ENCODE results near the gene TMEFF1. TPM values are rescaled to one million over a fixed set of nuclear protein-coding genes. Genes with fewer than 3 reads are reported as not detected.

The TMEFF1 gene
- total RNA-seq, 1 donor from 2014 or later: 103 TPM

- H3K79me2 ChIP-seq (ENCODE audit: low read depth): no peaks in the 10 kb centered on the region
- TF ChIP-seq EZH2 (IDR thresholded peaks at IDR 0.05) (no peak), EZH2phosphoT487 (IDR thresholded peaks at IDR 0.05) (no peak)
- TF ChIP-seq, protein P1, sequence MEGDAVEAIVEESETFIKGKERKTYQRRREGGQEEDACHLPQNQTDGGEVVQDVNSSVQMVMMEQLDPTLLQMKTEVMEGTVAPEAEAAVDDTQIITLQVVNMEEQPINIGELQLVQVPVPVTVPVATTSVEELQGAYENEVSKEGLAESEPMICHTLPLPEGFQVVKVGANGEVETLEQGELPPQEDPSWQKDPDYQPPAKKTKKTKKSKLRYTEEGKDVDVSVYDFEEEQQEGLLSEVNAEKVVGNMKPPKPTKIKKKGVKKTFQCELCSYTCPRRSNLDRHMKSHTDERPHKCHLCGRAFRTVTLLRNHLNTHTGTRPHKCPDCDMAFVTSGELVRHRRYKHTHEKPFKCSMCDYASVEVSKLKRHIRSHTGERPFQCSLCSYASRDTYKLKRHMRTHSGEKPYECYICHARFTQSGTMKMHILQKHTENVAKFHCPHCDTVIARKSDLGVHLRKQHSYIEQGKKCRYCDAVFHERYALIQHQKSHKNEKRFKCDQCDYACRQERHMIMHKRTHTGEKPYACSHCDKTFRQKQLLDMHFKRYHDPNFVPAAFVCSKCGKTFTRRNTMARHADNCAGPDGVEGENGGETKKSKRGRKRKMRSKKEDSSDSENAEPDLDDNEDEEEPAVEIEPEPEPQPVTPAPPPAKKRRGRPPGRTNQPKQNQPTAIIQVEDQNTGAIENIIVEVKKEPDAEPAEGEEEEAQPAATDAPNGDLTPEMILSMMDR (IDR thresholded peaks at IDR 0.05): no peak
- H3K27me3 ChIP-seq: no peaks in the 10 kb centered on the region
- no peaks in the 10 kb centered on the region for H3K36me3 ChIP-seq
- H3K27ac ChIP-seq: no peak overlapping the region
- H3F3A ChIP-seq (ENCODE audit: low read depth): peaks cover 26% of the 10 kb centered on the region
- Mint-ChIP-seq H3K9me3 (peaks cover 3% of the 10 kb centered on the region), H3K4me1 (peaks cover 19% of the 10 kb centered on the region), H3K27me3 (ENCODE audit: insufficient read depth, low read depth) (peaks cover 5% of the 10 kb centered on the region), H3K4me3 (no peak overlapping the region), H3K27ac (no peak overlapping the region), H3K36me3 (no peaks in the 10 kb centered on the region)
- no peaks in the 10 kb centered on the region for H3K9me3 ChIP-seq (ENCODE audit: low read depth)
- H2AFZ ChIP-seq (replicated peaks): no peak overlapping the region
- H3K4me3 ChIP-seq: no peak overlapping the region
- DNase-seq (ENCODE audit: low spot score): peak; percentile 35
- H4K20me1 ChIP-seq (ENCODE audit: low read depth): no peaks in the 10 kb centered on the region
- H3K4me1 ChIP-seq: peaks cover 17% of the 10 kb centered on the region
- H3K9ac ChIP-seq: no peak overlapping the region
- no peak overlapping the region for H3K4me2 ChIP-seq
Observed at GRCh38 chr9:100600521-100601079, 127.7 kb downstream of the TMEFF1 start.

DNA sequence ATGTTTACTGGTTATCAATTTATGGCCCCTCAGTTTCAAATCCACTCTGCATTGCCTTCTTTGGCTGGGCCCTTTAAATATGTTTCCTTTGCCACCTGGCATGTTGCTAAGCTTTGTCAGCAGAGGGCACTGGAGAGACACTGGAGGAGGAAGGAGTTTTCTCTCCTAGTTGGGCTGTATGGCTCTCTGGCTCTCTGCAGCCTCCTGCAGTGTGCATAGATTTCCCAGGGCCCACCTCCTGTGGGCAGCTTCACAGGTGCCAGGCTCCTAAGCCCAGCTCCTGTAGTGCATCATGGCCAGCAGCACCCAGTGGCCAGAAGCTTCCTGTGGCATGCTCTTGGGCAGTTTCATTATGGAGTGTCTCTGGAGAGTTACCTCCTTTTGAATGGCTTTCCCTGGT is 128.3 kb downstream of the TMEFF1 start:
- Histone ChIP-seq H3K4me1 (peaks cover 17% of the 10 kb centered on the region), H3K27me3 (no peaks in the 10 kb centered on the region), H3K4me3 (no peak overlapping the region), H3K9ac (no peak overlapping the region), H3K36me3 (no peaks in the 10 kb centered on the region), H3K4me2 (no peak overlapping the region), H4K20me1 (ENCODE audit: low read depth) (no peaks in the 10 kb centered on the region), H3K27ac (no peak overlapping the region), H2AFZ (replicated peaks) (peak overlapping the region; percentile 84), H3F3A (ENCODE audit: low read depth) (peaks cover 26% of the 10 kb centered on the region), H3K79me2 (ENCODE audit: low read depth) (no peaks in the 10 kb centered on the region), H3K9me3 (ENCODE audit: low read depth) (no peaks in the 10 kb centered on the region)
- Mint-ChIP-seq H3K4me3 (no peak overlapping the region), H3K27ac (no peak overlapping the region), H3K27me3 (ENCODE audit: insufficient read depth, low read depth) (peaks cover 5% of the 10 kb centered on the region), H3K9me3 (peaks cover 3% of the 10 kb centered on the region), H3K4me1 (peaks cover 19% of the 10 kb centered on the region), H3K36me3 (no peaks in the 10 kb centered on the region)
- TF ChIP-seq EZH2 (IDR thresholded peaks at IDR 0.05): no peak
- TF ChIP-seq, protein P1 (IDR thresholded peaks at IDR 0.05): peak; percentile 68
- peak; percentile 74 for DNase-seq (ENCODE audit: low spot score)

DNA sequence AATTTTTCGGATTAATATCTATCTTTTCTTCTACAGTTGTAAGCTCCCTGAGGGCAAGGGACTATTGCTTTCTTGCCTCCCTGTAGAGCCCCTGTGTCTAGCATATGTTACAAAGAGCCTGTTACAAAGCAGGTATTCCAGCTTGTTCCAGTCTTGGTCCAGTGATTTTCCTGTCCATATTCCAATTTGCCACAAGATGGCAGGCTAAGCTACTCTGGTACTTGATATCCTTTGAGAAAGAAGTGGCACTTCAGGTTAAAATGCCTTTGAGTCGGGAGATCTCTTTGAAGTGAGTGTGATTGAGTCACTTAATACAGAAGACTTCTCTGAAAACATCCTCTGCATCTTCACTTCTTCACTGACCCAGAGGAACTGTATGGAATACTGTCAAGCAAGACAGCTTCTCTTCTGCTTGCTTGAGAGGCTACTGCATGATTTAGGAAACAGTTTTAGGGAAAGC is 129.4 kb downstream of the TMEFF1 start:
- H3K4me3 Mint-ChIP-seq: no peak overlapping the region
- peak; percentile 78 for DNase-seq (ENCODE audit: low spot score)

More for the DNA sequence above, 129.4 kb downstream of the TMEFF1 start:
- Histone ChIP-seq H3K79me2 (ENCODE audit: low read depth) (no peaks in the 10 kb centered on the region), H3K4me2 (no peak overlapping the region), H3K4me1 (peaks cover 17% of the 10 kb centered on the region), H3K27ac (no peak overlapping the region), H3K36me3 (no peaks in the 10 kb centered on the region), H3K4me3 (no peak overlapping the region), H3F3A (ENCODE audit: low read depth) (peaks cover 26% of the 10 kb centered on the region), H3K27me3 (no peaks in the 10 kb centered on the region), H3K9me3 (ENCODE audit: low read depth) (no peaks in the 10 kb centered on the region), H2AFZ (replicated peaks) (no peak overlapping the region), H3K9ac (no peak overlapping the region), H4K20me1 (ENCODE audit: low read depth) (no peaks in the 10 kb centered on the region)
- H3K36me3 Mint-ChIP-seq: no peaks in the 10 kb centered on the region
- H3K27me3 Mint-ChIP-seq (ENCODE audit: insufficient read depth, low read depth): peaks cover 5% of the 10 kb centered on the region
- TF ChIP-seq EZH2 (IDR thresholded peaks at IDR 0.05) (no peak), EZH2phosphoT487 (IDR thresholded peaks at IDR 0.05) (no peak)
- TF ChIP-seq, protein P1 (IDR thresholded peaks at IDR 0.05): peak; percentile 81
- peaks cover 3% of the 10 kb centered on the region for H3K9me3 Mint-ChIP-seq
- H3K27ac Mint-ChIP-seq: no peak overlapping the region
- H3K4me1 Mint-ChIP-seq: peaks cover 19% of the 10 kb centered on the region
